Uterus (tissue), 2 donors: Measurements from ENCODE around the gene ST3GAL2.

Experiments used
- CTCF ChIP-seq, 4 experiments: fragments of 200-600 bp in 2 of 4; fragments of 450-650 bp in 2 of 4; sonication (generic) in 2 of 4; IDR thresholded peaks; one replicate each; pipeline ENCODE4 v1.5.1; 2016 to 2019; ENCODE audit warnings: antibody characterized with exemption in 4 of 4, mild to moderate bottlenecking in 2 of 4, moderate library complexity in 1 of 4
- POLR2A ChIP-seq, 2 donors: fragments of 450-650 bp; IDR thresholded peaks; one replicate each; pipeline ENCODE4 v1.6.1; 2016; ENCODE audit warnings: antibody characterized with exemption in 2 of 2, mild to moderate bottlenecking in 1 of 2, moderate library complexity in 1 of 2

GRCh38 chr16:70438585-70438968 is 323 bp downstream of the ST3GAL2 start:
- no peak for TF ChIP-seq CTCF (IDR thresholded peaks at IDR 0.05)
- no peak for TF ChIP-seq POLR2A (IDR thresholded peaks at IDR 0.05)
